Measurements from ENCODE around the gene CHCHD3. TPM values are rescaled to one million over a fixed set of nuclear protein-coding genes. Genes with fewer than 3 reads are reported as not detected.

The CHCHD3 gene
- total and polyA plus RNA-seq, 9 of the 15 experiments (the other 6 are each of a cell fraction or from before 2014, with no cell fraction given), result 66.2 to 279 (median 204) TPM

GRCh38 chr7:132871419-132871818 is 210.5 kb downstream of the CHCHD3 start:
- Histone ChIP-seq H2AFZ (ENCODE audit: low read depth, low read length) (no peak overlapping the region), H3K9me3 (replicated peaks; ENCODE audit: control insufficient read depth, insufficient read depth, low read depth, low read length) (no peaks in the 10 kb centered on the region), H3K79me2 (ENCODE audit: control insufficient read depth, insufficient read depth, low read length) (0 out of 3 replicates have a peak, but pooled peaks cover 2% of the 10 kb centered on the region), H3K27me3 (ENCODE audit: control insufficient read depth in 2 of 2, insufficient read depth in 2 of 2, low read length in 2 of 2) (no peaks in the 10 kb centered on the region), H3K4me1 (replicated peaks in 1 of 2; ENCODE audit: control insufficient read depth in 2 of 2, insufficient read depth in 2 of 2, low read length in 2 of 2) (no peaks in the 10 kb centered on the region), H3K4me3 (no peak overlapping the region), H3K4me2 (ENCODE audit: insufficient read depth, low read length) (no peak overlapping the region), H4K20me1 (replicated peaks; ENCODE audit: control insufficient read depth, insufficient read depth, low read length) (peaks cover 4% of the 10 kb centered on the region; the same call in 1 of the 2 replicates), H3K36me3 (ENCODE audit: control insufficient read depth, insufficient read depth, low read length) (peaks cover 21% of the 10 kb centered on the region; the same call in 2 of the 3 replicates), H3K27ac (ENCODE audit: extremely low read depth, low read depth, low read length) (no peak overlapping the region), H3K9me1 (ENCODE audit: control insufficient read depth, insufficient read depth, low read length) (no peaks in the 10 kb centered on the region), H3K9ac (ENCODE audit: insufficient read depth in 1 of 2, low read depth in 2 of 2, low read length in 2 of 2) (no peak overlapping the region)
- 82% methylated on average over 6 of the region's 6 CpGs for WGBS (ENCODE audit: insufficient coverage, low coverage, missing lambda C conversion rate)
- FAIRE-seq (no peak), ATAC-seq (no peak), DNase-seq (ENCODE audit: extremely low read depth in 1 of 4, low spot score in 3 of 4) (no peak)
- no TSS peak for BruUV-seq (replicated peaks)
- POLR2A ChIA-PET, result interaction anchor here (0.5 kb wide), 1 partner anchor 14 kb away, joined by 3 read pairs; no protein-coding TSS in a partner anchor
- CTCF ChIA-PET (ENCODE audit: low intra/inter-chr PET ratio), result no interaction called here
- in situ Hi-C loops (cut with MboI), result no loop called here
- intact Hi-C loops (cut with micrococcal nuclease), result no loop called here
- TF ChIP-seq MAFK (IDR thresholded peaks at IDR 0.05; ENCODE audit: low read length) (no peak), GTF3C2 (IDR thresholded peaks at IDR 0.05; ENCODE audit: borderline replicate concordance, extremely low read depth, insufficient read length) (no peak), ZNF764 (CRISPR knock-in tag; IDR thresholded peaks at IDR 0.05; ENCODE audit: low read depth) (no peak), CHD2 (IDR thresholded peaks at IDR 0.05; ENCODE audit: low read depth, low read length) (no peak), BRF1 (IDR thresholded peaks at IDR 0.05; ENCODE audit: borderline replicate concordance, extremely low read depth, insufficient read length) (no peak), PTRF (tag; IDR thresholded peaks at IDR 0.05) (no peak), ZNF263 (CRISPR knock-in tag; IDR thresholded peaks at IDR 0.05; ENCODE audit: borderline replicate concordance) (no peak), ZBTB5 (IDR thresholded peaks at IDR 0.05) (no peak), OTX1 (CRISPR knock-in tag; IDR thresholded peaks at IDR 0.05) (no peak), FIP1L1 (IDR thresholded peaks at IDR 0.05; ENCODE audit: low read depth, low read length, poor library complexity, severe bottlenecking) (no peak), BACH1 (tag; IDR thresholded peaks at IDR 0.05) (no peak), ADNP (tag; IDR thresholded peaks at IDR 0.05) (no peak), KLF1 (tag; IDR thresholded peaks at IDR 0.05) (no peak), FOXA1 (IDR thresholded peaks at IDR 0.05; ENCODE audit: borderline replicate concordance) (no peak), GTF2F1 (IDR thresholded peaks at IDR 0.05; ENCODE audit: low read depth, low read length) (no peak), CXXC5 (CRISPR knock-in tag; IDR thresholded peaks at IDR 0.05) (no peak), VEZF1 (CRISPR knock-in tag; IDR thresholded peaks at IDR 0.05) (no peak), STAG1 (CRISPR knock-in tag; IDR thresholded peaks at IDR 0.05; ENCODE audit: borderline replicate concordance) (no peak)

Data from K562 (cell line).